Activated CD8-positive, alpha-beta T cell treated with anti-CD3 and anti-CD28 coated beads for 36 hours (primary cell): ENCODE results near the gene SPRED3. TPM values are rescaled to one million over a fixed set of nuclear protein-coding genes. Genes with fewer than 3 reads are reported as not detected.
"Not testable (repeated sequence)": the region's sequence is repeated elsewhere in the genome, so short reads cannot be mapped to it uniquely, and the experiment has no call there.

Source experiments
- ATAC-seq: fragments of 200-7000 bp; cut with Tn5 transposase; one replicate; pipeline ENCODE4 v1.10.0; 2021; ENCODE audit warnings: mild to moderate bottlenecking, moderate library complexity
- CTCF ChIA-PET: fragments of 350-600 bp; sonication (Branson Sonifier 250); formaldehyde crosslinking; loops from one replicate; lab custom pipeline; 2021; ENCODE audit warnings: antibody characterized with exemption; lab: Charles Lee
- POLR2A ChIA-PET: fragments of 350-600 bp; sonication (Branson Sonifier 250); formaldehyde crosslinking; loops from one replicate; lab custom pipeline; 2021; ENCODE audit warnings: antibody characterized with exemption; lab: Charles Lee
- DNase-seq: peaks from one replicate; pipeline ENCODE4 v3.0.0-alpha.2; 2020
- H3K27ac Mint-ChIP-seq: one replicate; pipeline ENCODE4 v1.8.0; 2021; ENCODE audit warnings: mild to moderate bottlenecking, mixed read lengths
- H3K27me3 Mint-ChIP-seq: one replicate; pipeline ENCODE4 v1.8.0; 2021; ENCODE audit warnings: mixed read lengths
- H3K36me3 Mint-ChIP-seq: one replicate; pipeline ENCODE4 v1.8.0; 2021; ENCODE audit warnings: low read depth, mixed read lengths
- H3K4me1 Mint-ChIP-seq: one replicate; pipeline ENCODE4 v1.8.0; 2021; ENCODE audit warnings: low read depth, mixed read lengths
- H3K4me3 Mint-ChIP-seq: one replicate; pipeline ENCODE4 v1.8.0; 2021; ENCODE audit warnings: mild to moderate bottlenecking, moderate library complexity, mixed read lengths
- H3K9me3 Mint-ChIP-seq: one replicate; pipeline ENCODE4 v1.8.0; 2021; ENCODE audit warnings: mixed read lengths
- intact Hi-C: fragments of 100-400 bp; cut with micrococcal nuclease; formaldehyde crosslinking; loops from one replicate; pipeline ENCODE4 v1.10.0; 2022
- total RNA-seq, 2 experiments: library from RNA; stranded (reverse); gene quantifications; one replicate each; pipeline ENCODE4 v1.2.3, GENCODE V29; 2021
- TF ChIP-seq, protein P1 (sequence below): fragments of 200-600 bp; IDR thresholded peaks from one replicate; pipeline ENCODE4 v1.8.0; 2022; ENCODE audit warnings: antibody characterized with exemption, mild to moderate bottlenecking

SPRED3 gene
- total RNA-seq, 2 experiments from 2014 or later, result 0.69 to 1.5 TPM

GRCh38 chr19:38404858-38405257 lies 16.4 kb downstream of the SPRED3 start:
- Mint-ChIP-seq H3K36me3 (peaks cover 5% of the 10 kb centered on the region), H3K27me3 (no peaks in the 10 kb centered on the region), H3K4me3 (peak overlapping the region; percentile 83), H3K4me1 (peaks cover 9% of the 10 kb centered on the region), H3K27ac (no peak overlapping the region), H3K9me3 (no peaks in the 10 kb centered on the region)
- ChIA-PET CTCF (interaction anchor here (1.2 to 4.4 kb wide), 5 partner anchors 30 to 230 kb away, joined by 3 to 37 read pairs (median 30); partner anchors contain the start of genes EIF3K, MAP4K1 and PSMD8), POLR2A (interaction anchor here (1.0 to 3.3 kb wide), 2 partner anchors 9 to 110 kb away, joined by 3 to 11 read pairs; no protein-coding TSS in a partner anchor)
- intact Hi-C loops, result loop anchor here (10.0 kb wide), 1 partner anchor 230 kb away; no protein-coding TSS in a partner anchor
- TF ChIP-seq, protein P1, sequence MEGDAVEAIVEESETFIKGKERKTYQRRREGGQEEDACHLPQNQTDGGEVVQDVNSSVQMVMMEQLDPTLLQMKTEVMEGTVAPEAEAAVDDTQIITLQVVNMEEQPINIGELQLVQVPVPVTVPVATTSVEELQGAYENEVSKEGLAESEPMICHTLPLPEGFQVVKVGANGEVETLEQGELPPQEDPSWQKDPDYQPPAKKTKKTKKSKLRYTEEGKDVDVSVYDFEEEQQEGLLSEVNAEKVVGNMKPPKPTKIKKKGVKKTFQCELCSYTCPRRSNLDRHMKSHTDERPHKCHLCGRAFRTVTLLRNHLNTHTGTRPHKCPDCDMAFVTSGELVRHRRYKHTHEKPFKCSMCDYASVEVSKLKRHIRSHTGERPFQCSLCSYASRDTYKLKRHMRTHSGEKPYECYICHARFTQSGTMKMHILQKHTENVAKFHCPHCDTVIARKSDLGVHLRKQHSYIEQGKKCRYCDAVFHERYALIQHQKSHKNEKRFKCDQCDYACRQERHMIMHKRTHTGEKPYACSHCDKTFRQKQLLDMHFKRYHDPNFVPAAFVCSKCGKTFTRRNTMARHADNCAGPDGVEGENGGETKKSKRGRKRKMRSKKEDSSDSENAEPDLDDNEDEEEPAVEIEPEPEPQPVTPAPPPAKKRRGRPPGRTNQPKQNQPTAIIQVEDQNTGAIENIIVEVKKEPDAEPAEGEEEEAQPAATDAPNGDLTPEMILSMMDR, result no peak
- ATAC-seq (no peak), DNase-seq (no peak)

DNA sequence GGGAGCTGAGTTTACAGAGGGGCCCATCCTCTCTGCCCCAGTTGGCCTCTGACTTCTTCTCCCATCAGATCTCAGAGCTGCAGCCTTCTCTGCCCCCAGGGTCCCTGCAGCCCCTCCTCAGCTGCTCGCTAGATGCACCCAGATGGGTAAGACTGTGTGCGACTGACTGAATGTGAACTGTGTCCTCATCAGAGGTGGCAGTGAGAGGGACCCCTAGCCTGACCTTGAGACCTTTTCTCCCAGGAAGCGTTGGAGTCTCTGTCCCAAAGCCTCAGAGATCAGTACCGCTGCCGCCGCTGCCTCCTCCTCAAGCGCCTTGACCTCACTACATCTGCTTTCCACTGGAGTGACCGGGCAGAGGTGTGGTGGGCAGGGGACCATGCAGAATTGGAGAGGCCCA lies 16.8 kb downstream of the SPRED3 start:
- H3K4me3 Mint-ChIP-seq, result no peak overlapping the region
- TF ChIP-seq, protein P1, result no peak

GRCh38 chr19:38409631-38410133 lies 21.2 kb downstream of the SPRED3 start:
- TF ChIP-seq, protein P1, result no peak
- DNase-seq (no peak), ATAC-seq (no peak)
- no peaks in the 10 kb centered on the region for H3K9me3 Mint-ChIP-seq
- H3K27me3 Mint-ChIP-seq, result no peaks in the 10 kb centered on the region
- intact Hi-C loops, result loop anchor here (10.0 kb wide), 1 partner anchor 225 kb away; no protein-coding TSS in a partner anchor
- H3K4me3 Mint-ChIP-seq, result no peak overlapping the region
- peaks cover 5% of the 10 kb centered on the region for H3K36me3 Mint-ChIP-seq
- CTCF ChIA-PET, result no interaction called here
- no peaks in the 10 kb centered on the region for H3K4me1 Mint-ChIP-seq
- POLR2A ChIA-PET, result no interaction called here
- H3K27ac Mint-ChIP-seq, result no peak overlapping the region

More for the DNA sequence above, 16.8 kb downstream of the SPRED3 start:
- no peak overlapping the region for H3K27ac Mint-ChIP-seq
- H3K36me3 Mint-ChIP-seq, result peaks cover 5% of the 10 kb centered on the region
- CTCF ChIA-PET, result interaction anchor here (1.2 to 4.4 kb wide), 4 partner anchors 30 to 230 kb away, joined by 3 to 37 read pairs (median 34); partner anchors contain the start of gene PSMD8
- POLR2A ChIA-PET, result interaction anchor here (1.0 to 3.3 kb wide), 2 partner anchors 10 to 110 kb away, joined by 3 to 11 read pairs; no protein-coding TSS in a partner anchor
- peaks cover 9% of the 10 kb centered on the region for H3K4me1 Mint-ChIP-seq
- H3K27me3 Mint-ChIP-seq, result no peaks in the 10 kb centered on the region
- ATAC-seq, result no peak
- intact Hi-C loops, result loop anchor here (10.0 kb wide), 1 partner anchor 230 kb away; no protein-coding TSS in a partner anchor
- no peak for DNase-seq
- no peaks in the 10 kb centered on the region for H3K9me3 Mint-ChIP-seq

- CTCF ChIA-PET, H3K27me3 Mint-ChIP-seq, intact Hi-C loops, POLR2A ChIA-PET, H3K4me3 Mint-ChIP-seq, H3K36me3 Mint-ChIP-seq, H3K4me1 Mint-ChIP-seq, H3K27ac Mint-ChIP-seq, DNase-seq, H3K9me3 Mint-ChIP-seq, ATAC-seq: not testable (repeated sequence)
Measured at GRCh38 chr19:38410407-38410806, 21.9 kb downstream of the SPRED3 start.

DNA sequence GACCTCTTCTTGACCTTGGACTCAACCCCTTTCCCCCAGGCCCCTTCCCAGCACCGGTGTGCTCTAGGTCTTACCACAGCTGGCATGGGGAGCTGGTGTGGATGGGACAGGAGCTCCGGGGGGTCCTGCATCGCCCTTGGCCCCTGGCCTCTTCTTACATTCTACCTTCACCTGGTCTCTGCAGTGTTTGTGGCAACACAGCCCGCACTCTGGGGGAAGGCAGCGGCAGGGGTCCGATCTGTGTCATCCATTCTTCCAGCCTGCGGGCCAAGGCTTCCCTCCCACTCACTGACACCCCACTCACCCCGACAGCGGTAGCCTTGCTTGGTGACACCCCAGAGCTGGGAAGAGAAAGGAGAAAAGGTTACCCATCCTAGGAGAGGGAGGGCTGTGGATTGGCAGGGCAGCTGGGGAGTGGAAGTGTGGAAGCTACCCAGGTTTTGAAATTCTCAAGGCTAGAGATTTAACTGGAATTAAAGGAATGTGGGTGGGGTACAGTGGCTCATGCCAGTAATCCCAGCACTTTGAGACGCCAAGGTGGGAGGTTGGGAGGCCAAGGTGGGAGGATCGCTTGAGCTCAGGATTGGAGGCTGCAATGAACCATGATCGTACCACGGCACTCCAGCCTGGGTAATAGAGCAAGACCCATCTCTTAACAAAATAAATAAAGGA lies 22.7 kb downstream of the SPRED3 start:
- H3K27ac Mint-ChIP-seq, result no peak overlapping the region
- CTCF ChIA-PET, result interaction anchor here (2.9 kb wide), 1 partner anchor 8 kb away, joined by 18 read pairs; the partner anchor contains the start of gene FAM98C
- DNase-seq (no peak), ATAC-seq (no peak)
- intact Hi-C loops, result no loop called here
- no peaks in the 10 kb centered on the region for H3K9me3 Mint-ChIP-seq
- H3K36me3 Mint-ChIP-seq, result peaks cover 2% of the 10 kb centered on the region
- H3K4me1 Mint-ChIP-seq, result no peaks in the 10 kb centered on the region
- H3K27me3 Mint-ChIP-seq, result no peaks in the 10 kb centered on the region
- POLR2A ChIA-PET, result no interaction called here
- TF ChIP-seq, protein P1, result no peak
- H3K4me3 Mint-ChIP-seq, result no peak overlapping the region

DNA sequence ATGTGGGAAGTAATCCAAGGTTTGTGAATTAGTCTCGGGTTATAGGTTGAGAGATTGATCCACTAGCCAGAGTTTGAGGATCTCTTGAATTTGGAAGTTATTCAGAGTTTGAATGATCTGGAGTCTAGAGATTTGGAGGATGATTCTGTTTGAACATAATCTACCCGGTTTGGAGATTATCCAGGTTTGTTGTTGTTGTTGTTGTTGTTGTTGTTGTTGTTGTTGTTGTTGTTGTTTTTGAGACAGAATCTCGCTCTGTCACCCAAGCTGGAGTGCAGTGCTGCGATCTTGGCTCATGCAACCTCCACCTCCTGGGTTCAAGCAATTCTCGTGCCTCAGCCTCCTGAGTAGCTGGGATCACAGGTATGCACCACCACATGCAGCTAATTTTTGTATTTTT lies 23.4 kb downstream of the SPRED3 start:
- H3K36me3 Mint-ChIP-seq, result not testable (repeated sequence)

More for the DNA sequence above, 23.4 kb downstream of the SPRED3 start:
- POLR2A ChIA-PET, DNase-seq, H3K27me3 Mint-ChIP-seq, ATAC-seq, H3K4me3 Mint-ChIP-seq, H3K27ac Mint-ChIP-seq, H3K4me1 Mint-ChIP-seq, H3K9me3 Mint-ChIP-seq, intact Hi-C loops: not testable (repeated sequence)
- CTCF ChIA-PET, result interaction anchor here (2.9 kb wide), 1 partner anchor 9 kb away, joined by 18 read pairs; the partner anchor contains the start of gene FAM98C
